GM19395 (cell line): ENCODE measurements around the gene GMDS.
A peak's percentile ranks its signal among the peaks of the same experiment; 100 is the strongest.

Source experiments
- ATAC-seq: cut with Tn5 transposase; IDR thresholded peaks from one replicate; pipeline ENCODE4 v1.9.1; 2021; ENCODE audit warnings: mild to moderate bottlenecking, moderate library complexity; ENCODE audit not compliant: unreplicated experiment

Gene GMDS

GRCh38 chr6:1952740-1953360 is 292.6 kb downstream of the GMDS start:
- ATAC-seq, result no peak

- ATAC-seq, result no peak
Observed at GRCh38 chr6:1950631-1951030, 294.8 kb downstream of the GMDS start.

- ATAC-seq, result no peak
Observed at GRCh38 chr6:1949538-1949937, 295.9 kb downstream of the GMDS start.

DNA sequence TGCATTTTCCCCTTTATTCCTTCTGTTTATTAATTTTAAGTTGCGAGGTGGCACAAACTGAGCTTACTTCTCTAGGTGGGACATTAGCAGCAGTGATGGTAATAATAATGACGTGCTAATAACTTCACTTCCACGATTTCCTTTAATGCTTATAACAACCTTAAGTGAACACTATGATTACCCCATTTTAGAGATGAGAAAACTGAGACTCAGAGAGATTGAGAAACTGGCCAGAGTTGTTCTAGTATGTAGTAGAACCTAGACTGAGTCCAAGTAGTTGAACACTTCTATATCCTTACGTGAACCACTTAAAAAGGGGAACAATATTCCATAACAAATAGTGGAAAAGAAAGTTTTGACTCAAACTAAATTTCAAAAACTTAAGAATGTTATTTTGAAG is 297.5 kb downstream of the GMDS start:
- ATAC-seq, result no peak

GRCh38 chr6:1946583-1946982 is 298.8 kb downstream of the GMDS start:
- no peak for ATAC-seq

GRCh38 chr6:1945235-1945832 is 300.1 kb downstream of the GMDS start:
- no peak for ATAC-seq

DNA sequence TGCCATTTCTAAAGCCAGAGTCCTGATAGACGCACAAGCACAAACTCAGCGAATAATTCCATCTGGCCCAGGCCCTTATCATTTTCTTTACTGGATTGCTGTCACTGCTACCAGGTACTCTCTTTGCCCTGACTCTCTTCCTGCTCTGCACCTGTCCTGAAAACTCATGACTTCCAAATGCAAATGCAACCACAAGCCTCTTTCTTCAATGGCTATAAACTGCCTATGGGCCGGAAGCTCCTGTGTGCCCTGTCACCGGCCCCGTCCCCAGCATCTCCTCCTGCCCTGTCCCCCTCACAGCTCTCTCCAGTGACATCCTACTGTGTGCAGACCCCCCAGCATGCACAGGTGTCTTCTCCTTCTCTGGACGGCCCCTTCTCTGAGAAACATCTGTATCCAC is 302.6 kb downstream of the GMDS start:
- ATAC-seq, result no peak

DNA sequence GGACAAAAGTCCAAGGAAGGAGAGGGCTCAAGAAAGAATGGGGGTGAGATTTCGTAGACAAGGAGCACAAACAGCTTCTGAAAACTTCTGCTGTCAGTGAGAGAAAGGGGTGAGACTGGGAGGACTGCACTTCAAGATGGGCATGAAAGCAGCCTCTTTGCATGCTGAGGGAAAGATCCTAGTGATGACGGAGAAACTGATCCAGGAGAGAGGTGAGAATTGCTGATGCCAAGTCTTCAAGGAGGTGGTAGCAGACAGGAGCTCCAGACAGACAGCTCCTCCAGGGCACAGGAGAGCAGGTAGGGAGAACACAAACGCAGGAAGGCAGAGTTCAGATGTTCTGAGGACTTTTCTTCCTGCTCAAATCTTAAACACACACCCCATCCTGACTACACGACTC is 303.9 kb downstream of the GMDS start:
- no peak for ATAC-seq

- peak; percentile 73 for ATAC-seq
Observed at GRCh38 chr6:1940381-1940780, 305.0 kb downstream of the GMDS start.

DNA sequence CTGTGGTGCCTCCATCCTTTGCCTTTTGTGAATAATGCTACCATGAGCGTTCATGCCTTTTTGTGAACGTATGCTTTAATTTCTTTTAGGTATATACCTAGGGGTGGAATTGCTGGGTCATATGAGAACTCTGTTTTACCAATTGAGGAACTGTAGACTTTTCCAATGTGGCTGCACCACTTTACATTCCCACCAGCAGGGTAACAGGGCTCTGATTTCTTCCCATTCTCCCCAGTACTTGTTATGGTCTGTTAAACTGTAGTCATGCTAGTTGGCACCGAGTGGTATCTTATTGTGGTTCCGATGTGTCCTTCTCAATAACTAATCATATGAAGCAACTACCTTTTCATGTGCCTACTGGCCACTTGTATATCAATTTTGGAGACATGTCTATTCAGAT is 312.1 kb downstream of the GMDS start:
- no peak for ATAC-seq

GRCh38 chr6:1931817-1932216 is 313.6 kb downstream of the GMDS start:
- no peak for ATAC-seq

DNA sequence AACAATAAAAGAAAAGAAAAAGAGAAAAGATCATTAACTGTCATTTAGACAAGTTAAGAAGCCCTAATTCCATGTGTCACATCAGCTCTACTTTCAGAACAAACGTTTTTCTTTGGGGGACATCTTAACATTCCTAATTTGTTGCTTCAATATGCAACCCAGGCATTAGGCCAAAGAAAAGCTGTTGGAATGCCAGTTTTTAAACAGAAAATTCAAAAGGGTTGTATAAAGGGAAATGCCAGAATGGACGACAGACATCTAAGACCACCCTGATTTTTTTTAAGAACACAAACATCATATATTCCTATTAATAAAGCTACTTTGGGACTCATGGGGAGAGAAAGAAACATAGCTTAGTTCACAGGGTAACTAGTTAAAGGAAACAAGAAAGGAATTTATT is 315.0 kb downstream of the GMDS start:
- no peak for ATAC-seq

- no peak for ATAC-seq
Observed at GRCh38 chr6:1929931-1930330, 315.5 kb downstream of the GMDS start.

- ATAC-seq, result no peak
Observed at GRCh38 chr6:1925743-1926430, 319.5 kb downstream of the GMDS start.

DNA sequence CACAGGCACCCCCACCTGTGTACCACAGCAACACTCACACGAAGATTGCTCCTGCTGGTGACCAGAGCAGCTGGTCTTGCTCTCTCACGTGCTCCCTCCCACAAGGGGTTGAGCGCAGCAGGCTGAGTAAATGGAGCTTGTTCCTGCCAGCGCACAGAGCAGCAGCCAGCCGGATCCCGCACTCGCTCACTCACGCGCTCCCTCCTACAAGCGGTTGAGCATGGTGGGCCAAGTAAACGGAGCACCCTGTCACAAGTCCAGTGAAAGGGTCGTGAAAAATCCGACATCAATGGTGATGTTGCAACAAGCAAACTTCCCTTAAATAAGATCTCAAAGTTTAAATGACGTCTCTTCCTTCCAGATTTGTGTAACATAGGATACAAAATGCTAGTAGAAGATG is 322.0 kb downstream of the GMDS start:
- no peak for ATAC-seq

- no peak for ATAC-seq
Observed at GRCh38 chr6:1917626-1918371, 327.6 kb downstream of the GMDS start.

GRCh38 chr6:1916334-1917070 is 328.9 kb downstream of the GMDS start:
- ATAC-seq, result no peak

- ATAC-seq, result no peak
Observed at GRCh38 chr6:1915226-1915625, 330.2 kb downstream of the GMDS start.

- ATAC-seq, result no peak
Observed at GRCh38 chr6:1913577-1913976, 331.8 kb downstream of the GMDS start.

- ATAC-seq, result no peak
Observed at GRCh38 chr6:1912731-1913130, 332.7 kb downstream of the GMDS start.

GRCh38 chr6:1911474-1911873 is 333.9 kb downstream of the GMDS start:
- ATAC-seq, result no peak
